HUES6 (cell line): ENCODE measurements around the gene MINDY4.
"Not testable (repeated sequence)": the region's sequence is repeated elsewhere in the genome, so short reads cannot be mapped to it uniquely, and the experiment has no call there.

Source experiments
- H3K27ac ChIP-seq: 2 replicates; pipeline ENCODE4 v1.7.0; 2013; ENCODE audit warnings: low read depth, mild to moderate bottlenecking, low read length, inconsistent platforms
- H3K27me3 ChIP-seq: 2 replicates; pipeline ENCODE4 v1.6.1; 2013; ENCODE audit warnings: low read length; ENCODE audit not compliant: control insufficient read depth, insufficient read depth
- H3K36me3 ChIP-seq: 2 replicates; pipeline ENCODE4 v1.6.1; 2013; ENCODE audit warnings: low read length; ENCODE audit not compliant: control insufficient read depth, insufficient read depth
- H3K4me1 ChIP-seq: 2 replicates; pipeline ENCODE4 v1.6.1; 2013; ENCODE audit warnings: low read length; ENCODE audit not compliant: control insufficient read depth, insufficient read depth
- H3K4me3 ChIP-seq: 2 replicates; pipeline ENCODE4 v1.5.1; 2013; ENCODE audit warnings: low read depth, low read length
- H3K9ac ChIP-seq: one replicate; pipeline ENCODE4 v1.6.1; 2013; ENCODE audit warnings: mild to moderate bottlenecking, low read length
- H3K9me3 ChIP-seq: 2 replicates; pipeline ENCODE4 v1.6.1; 2013; ENCODE audit warnings: low read depth, low read length; ENCODE audit not compliant: control insufficient read depth, insufficient read depth

The MINDY4 gene

GRCh38 chr7:30805931-30806330 is 34.7 kb downstream of the MINDY4 start:
- H3K9ac ChIP-seq: no peak overlapping the region

GRCh38 chr7:30807477-30807876 is 36.3 kb downstream of the MINDY4 start:
- not testable (repeated sequence) for H3K4me1 ChIP-seq, H3K27me3 ChIP-seq, H3K36me3 ChIP-seq, H3K9ac ChIP-seq, H3K4me3 ChIP-seq, H3K27ac ChIP-seq, H3K9me3 ChIP-seq

More at GRCh38 chr7:30805931-30806330, 34.7 kb downstream of the MINDY4 start:
- no peak overlapping the region for H3K4me3 ChIP-seq
- H3K36me3 ChIP-seq: no peaks in the 10 kb centered on the region
- no peaks in the 10 kb centered on the region for H3K4me1 ChIP-seq
- H3K27ac ChIP-seq: no peak overlapping the region
- no peaks in the 10 kb centered on the region for H3K9me3 ChIP-seq
- H3K27me3 ChIP-seq: no peaks in the 10 kb centered on the region

GRCh38 chr7:30807941-30808340 is 36.7 kb downstream of the MINDY4 start:
- not testable (repeated sequence) for H3K9me3 ChIP-seq, H3K27ac ChIP-seq, H3K4me1 ChIP-seq, H3K9ac ChIP-seq, H3K27me3 ChIP-seq, H3K4me3 ChIP-seq, H3K36me3 ChIP-seq

- Histone ChIP-seq H3K27me3 (no peaks in the 10 kb centered on the region), H3K27ac (no peak overlapping the region), H3K4me3 (no peak overlapping the region), H3K36me3 (no peaks in the 10 kb centered on the region), H3K9ac (no peak overlapping the region), H3K9me3 (no peaks in the 10 kb centered on the region), H3K4me1 (no peaks in the 10 kb centered on the region)
Measured at GRCh38 chr7:30810986-30811385, 39.8 kb downstream of the MINDY4 start.

GRCh38 chr7:30812676-30813075 is 41.5 kb downstream of the MINDY4 start:
- H3K4me3 ChIP-seq: no peak overlapping the region
- H3K4me1 ChIP-seq: no peaks in the 10 kb centered on the region
- H3K9me3 ChIP-seq: no peaks in the 10 kb centered on the region
- H3K9ac ChIP-seq: no peak overlapping the region
- no peaks in the 10 kb centered on the region for H3K27me3 ChIP-seq
- H3K36me3 ChIP-seq: no peaks in the 10 kb centered on the region
- no peak overlapping the region for H3K27ac ChIP-seq

- no peak overlapping the region for H3K4me3 ChIP-seq
- H3K9me3 ChIP-seq: no peaks in the 10 kb centered on the region
- no peaks in the 10 kb centered on the region for H3K27me3 ChIP-seq
- H3K4me1 ChIP-seq: no peaks in the 10 kb centered on the region
- no peak overlapping the region for H3K27ac ChIP-seq
- H3K9ac ChIP-seq: no peak overlapping the region
- H3K36me3 ChIP-seq: no peaks in the 10 kb centered on the region
Measured at GRCh38 chr7:30813466-30813865, 42.2 kb downstream of the MINDY4 start.

GRCh38 chr7:30814700-30815387 is 43.6 kb downstream of the MINDY4 start:
- no peak overlapping the region for H3K4me3 ChIP-seq
- H3K9me3 ChIP-seq: no peaks in the 10 kb centered on the region
- no peaks in the 10 kb centered on the region for H3K36me3 ChIP-seq
- no peak overlapping the region for H3K27ac ChIP-seq
- no peaks in the 10 kb centered on the region for H3K4me1 ChIP-seq
- no peaks in the 10 kb centered on the region for H3K27me3 ChIP-seq
- no peak overlapping the region for H3K9ac ChIP-seq

GRCh38 chr7:30815388-30815854 is 44.2 kb downstream of the MINDY4 start:
- H3K27me3 ChIP-seq: no peaks in the 10 kb centered on the region
- no peaks in the 10 kb centered on the region for H3K9me3 ChIP-seq
- H3K27ac ChIP-seq: no peak overlapping the region
- H3K4me3 ChIP-seq: no peak overlapping the region
- H3K9ac ChIP-seq: no peak overlapping the region
- H3K4me1 ChIP-seq: no peaks in the 10 kb centered on the region
- H3K36me3 ChIP-seq: no peaks in the 10 kb centered on the region

GRCh38 chr7:30815951-30816644 is 44.9 kb downstream of the MINDY4 start:
- no peak overlapping the region for H3K4me3 ChIP-seq
- H3K36me3 ChIP-seq: no peaks in the 10 kb centered on the region
- H3K9ac ChIP-seq: no peak overlapping the region
- no peak overlapping the region for H3K27ac ChIP-seq
- H3K9me3 ChIP-seq: no peaks in the 10 kb centered on the region
- H3K27me3 ChIP-seq: no peaks in the 10 kb centered on the region
- no peaks in the 10 kb centered on the region; the same call in 1 of the 2 replicates for H3K4me1 ChIP-seq

GRCh38 chr7:30816645-30817370 is 45.6 kb downstream of the MINDY4 start:
- Histone ChIP-seq H3K27me3 (no peaks in the 10 kb centered on the region), H3K9me3 (no peaks in the 10 kb centered on the region), H3K4me1 (no peaks in the 10 kb centered on the region; the same call in 1 of the 2 replicates), H3K36me3 (no peaks in the 10 kb centered on the region), H3K27ac (no peak overlapping the region), H3K4me3 (no peak overlapping the region), H3K9ac (no peak overlapping the region)

- H3K27me3 ChIP-seq: no peaks in the 10 kb centered on the region
- H3K9ac ChIP-seq: no peak overlapping the region
- no peaks in the 10 kb centered on the region; the same call in 1 of the 2 replicates for H3K4me1 ChIP-seq
- H3K27ac ChIP-seq: no peak overlapping the region
- no peaks in the 10 kb centered on the region for H3K9me3 ChIP-seq
- no peaks in the 10 kb centered on the region for H3K36me3 ChIP-seq
- H3K4me3 ChIP-seq: no peak overlapping the region
Measured at GRCh38 chr7:30817371-30817767, 46.2 kb downstream of the MINDY4 start.
